Loucy (cell line): Measurements from ENCODE around the gene CD96.

ENCODE experiments used
- H2AFZ ChIP-seq: fragments of 200-600 bp; sonication (generic); 2 replicates; pipeline ENCODE4 v1.6.0; 2016; ENCODE audit warnings: antibody characterized with exemption, mild to moderate bottlenecking, low read length, moderate library complexity
- H3F3A ChIP-seq: fragments of 200-600 bp; 2 replicates; pipeline ENCODE4 v1.6.0; 2016; ENCODE audit warnings: antibody characterized with exemption, low read depth, mild to moderate bottlenecking
- H3K27me3 ChIP-seq: fragments of 200-600 bp; sonication (generic); 2 replicates; pipeline ENCODE4 v1.6.1; 2014; ENCODE audit warnings: low read length, mild to moderate bottlenecking; ENCODE audit not compliant: insufficient read depth, poor library complexity, severe bottlenecking
- H3K36me3 ChIP-seq: fragments of 200-600 bp; sonication (generic); 2 replicates; pipeline ENCODE4 v1.6.1; 2016; ENCODE audit warnings: low read length; ENCODE audit not compliant: insufficient read depth
- H3K4me1 ChIP-seq: fragments of 200-600 bp; sonication (generic); 2 replicates; pipeline ENCODE4 v1.5.1; 2014; ENCODE audit warnings: low read length, mild to moderate bottlenecking; ENCODE audit not compliant: insufficient read depth, poor library complexity, severe bottlenecking
- H3K4me2 ChIP-seq: fragments of 200-600 bp; sonication (generic); 2 replicates; pipeline ENCODE4 v1.6.0; 2014; ENCODE audit warnings: antibody characterized with exemption, low read length, low read depth, mild to moderate bottlenecking; ENCODE audit not compliant: poor library complexity, severe bottlenecking
- H3K4me3 ChIP-seq: fragments of 200-600 bp; sonication (generic); 2 replicates; pipeline ENCODE4 v1.5.1; 2014; ENCODE audit warnings: low read length, mild to moderate bottlenecking, mixed read lengths; ENCODE audit not compliant: poor library complexity, severe bottlenecking
- H3K79me2 ChIP-seq: fragments of 200-600 bp; sonication (generic); 2 replicates; pipeline ENCODE4 v1.6.1; 2014; ENCODE audit warnings: low read length; ENCODE audit not compliant: insufficient read depth
- H3K9ac ChIP-seq: fragments of 200-600 bp; sonication (generic); 2 replicates; pipeline ENCODE4 v1.6.0; 2014; ENCODE audit warnings: mild to moderate bottlenecking, low read depth, low read length, moderate library complexity; ENCODE audit not compliant: poor library complexity, severe bottlenecking
- H3K9me2 ChIP-seq: fragments of 200-600 bp; sonication (generic); replicated peaks from 2 replicates; pipeline ENCODE4 v1.6.1; 2016; ENCODE audit warnings: low read depth, low read length, mixed read lengths
- H3K9me3 ChIP-seq: fragments of 200-600 bp; sonication (generic); 2 replicates; pipeline ENCODE4 v1.6.1; 2014; ENCODE audit warnings: mild to moderate bottlenecking, antibody characterized with exemption, low read length, low read depth; ENCODE audit not compliant: insufficient read depth
- H4K20me1 ChIP-seq: fragments of 200-600 bp; sonication (generic); 2 replicates; pipeline ENCODE4 v1.6.0; 2014; ENCODE audit warnings: antibody characterized with exemption, low read length, mild to moderate bottlenecking; ENCODE audit not compliant: insufficient read depth, poor library complexity, severe bottlenecking
- EZH2phosphoT487 ChIP-seq: fragments of 200-600 bp; IDR thresholded peaks from 2 replicates; pipeline ENCODE4 v1.6.1; 2018; ENCODE audit warnings: antibody characterized with exemption, mild to moderate bottlenecking, moderate library complexity, borderline replicate concordance
- TF ChIP-seq, protein P1 (sequence below): fragments of 200-600 bp; sonication (generic); conservative IDR thresholded peaks from 2 replicates; pipeline ENCODE4 v1.5.1; 2014; ENCODE audit warnings: mild to moderate bottlenecking, antibody characterized with exemption, low read length

CD96 gene

DNA sequence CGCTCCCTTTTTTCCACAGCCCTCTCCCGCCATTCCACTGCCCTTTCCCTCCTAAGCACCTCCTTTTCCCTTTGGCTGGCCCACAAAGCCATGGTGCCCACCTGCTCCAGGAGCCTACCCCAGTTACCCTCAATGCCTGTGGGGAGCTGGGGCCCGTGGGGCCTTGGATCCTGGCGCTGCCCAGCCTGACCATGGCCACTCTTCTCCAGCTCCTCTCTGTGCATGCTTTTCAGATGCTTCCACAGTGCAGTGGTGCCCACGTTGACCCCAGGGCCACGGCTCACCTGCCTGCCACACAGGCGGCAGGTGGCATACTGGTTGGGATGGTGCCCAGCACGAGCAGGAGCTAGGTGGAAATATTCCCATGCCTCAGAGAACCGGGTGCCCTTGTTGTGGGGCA, 51.7 kb downstream of the CD96 start:
- Histone ChIP-seq H2AFZ (no peak overlapping the region), H3K4me1 (peaks cover 4% of the 10 kb centered on the region), H3K4me2 (no peak overlapping the region), H3K9ac (no peak overlapping the region), H3K9me2 (no peaks in the 10 kb centered on the region), H3K36me3 (peaks cover 11% of the 10 kb centered on the region; the same call in 1 of the 2 replicates), H3K27me3 (no peaks in the 10 kb centered on the region), H3F3A (no peaks in the 10 kb centered on the region), H3K4me3 (no peak overlapping the region), H3K9me3 (no peaks in the 10 kb centered on the region), H3K79me2 (no peaks in the 10 kb centered on the region), H4K20me1 (no peaks in the 10 kb centered on the region)
- TF ChIP-seq, protein P1, sequence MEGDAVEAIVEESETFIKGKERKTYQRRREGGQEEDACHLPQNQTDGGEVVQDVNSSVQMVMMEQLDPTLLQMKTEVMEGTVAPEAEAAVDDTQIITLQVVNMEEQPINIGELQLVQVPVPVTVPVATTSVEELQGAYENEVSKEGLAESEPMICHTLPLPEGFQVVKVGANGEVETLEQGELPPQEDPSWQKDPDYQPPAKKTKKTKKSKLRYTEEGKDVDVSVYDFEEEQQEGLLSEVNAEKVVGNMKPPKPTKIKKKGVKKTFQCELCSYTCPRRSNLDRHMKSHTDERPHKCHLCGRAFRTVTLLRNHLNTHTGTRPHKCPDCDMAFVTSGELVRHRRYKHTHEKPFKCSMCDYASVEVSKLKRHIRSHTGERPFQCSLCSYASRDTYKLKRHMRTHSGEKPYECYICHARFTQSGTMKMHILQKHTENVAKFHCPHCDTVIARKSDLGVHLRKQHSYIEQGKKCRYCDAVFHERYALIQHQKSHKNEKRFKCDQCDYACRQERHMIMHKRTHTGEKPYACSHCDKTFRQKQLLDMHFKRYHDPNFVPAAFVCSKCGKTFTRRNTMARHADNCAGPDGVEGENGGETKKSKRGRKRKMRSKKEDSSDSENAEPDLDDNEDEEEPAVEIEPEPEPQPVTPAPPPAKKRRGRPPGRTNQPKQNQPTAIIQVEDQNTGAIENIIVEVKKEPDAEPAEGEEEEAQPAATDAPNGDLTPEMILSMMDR, result no peak
- no peak for TF ChIP-seq EZH2phosphoT487

DNA sequence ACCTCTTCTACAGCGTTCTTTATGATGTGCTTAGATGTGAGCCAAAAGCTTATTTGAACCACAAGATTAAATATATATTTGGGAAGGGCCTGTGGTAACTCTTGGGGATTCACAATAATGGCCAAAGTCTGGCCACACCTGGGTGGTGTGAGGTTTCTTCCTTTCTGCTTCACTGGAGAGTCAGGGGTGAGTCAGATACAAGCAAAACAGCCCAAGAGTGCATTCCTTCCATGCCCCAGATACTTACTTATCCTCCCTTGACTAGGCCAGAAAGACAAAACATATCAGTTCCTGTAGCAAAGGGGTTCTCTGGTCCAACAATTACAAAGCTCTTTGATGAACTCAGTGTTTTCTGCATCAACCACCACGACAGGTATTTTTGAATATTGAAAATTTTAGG, 52.2 kb downstream of the CD96 start:
- TF ChIP-seq, protein P1, result no peak
- no peak for TF ChIP-seq EZH2phosphoT487
- Histone ChIP-seq H3K9me2 (no peaks in the 10 kb centered on the region), H4K20me1 (no peaks in the 10 kb centered on the region), H3K27me3 (no peaks in the 10 kb centered on the region), H3K9me3 (no peaks in the 10 kb centered on the region), H2AFZ (no peak overlapping the region), H3K79me2 (no peaks in the 10 kb centered on the region), H3F3A (no peaks in the 10 kb centered on the region), H3K4me3 (no peak overlapping the region), H3K9ac (no peak overlapping the region), H3K4me2 (no peak overlapping the region), H3K36me3 (peaks cover 10% of the 10 kb centered on the region; the same call in 1 of the 2 replicates), H3K4me1 (peaks cover 4% of the 10 kb centered on the region)

DNA sequence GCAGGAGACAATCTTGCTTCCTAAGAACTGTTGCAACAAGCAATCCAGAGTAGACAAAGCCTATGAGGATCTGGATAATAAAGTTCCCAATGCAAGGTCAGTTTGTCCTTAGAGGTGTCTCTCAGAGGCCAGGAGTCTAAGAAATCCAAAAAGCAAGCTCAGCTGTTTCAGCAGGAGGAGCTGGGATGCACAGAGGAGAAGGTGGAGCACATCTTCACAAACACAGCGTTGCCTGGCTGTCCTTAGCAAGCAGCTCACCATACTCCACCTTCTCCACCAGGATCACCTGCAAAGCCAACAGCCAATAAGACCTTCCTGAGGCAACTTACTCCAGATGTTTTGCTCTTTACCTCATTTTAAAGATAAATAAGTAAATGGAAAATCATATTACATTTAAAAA, 52.8 kb downstream of the CD96 start:
- Histone ChIP-seq H3K4me1 (peaks cover 4% of the 10 kb centered on the region), H2AFZ (no peak overlapping the region), H4K20me1 (no peaks in the 10 kb centered on the region), H3K27me3 (no peaks in the 10 kb centered on the region), H3K9ac (no peak overlapping the region), H3K36me3 (peaks cover 9% of the 10 kb centered on the region; the same call in 1 of the 2 replicates), H3K4me3 (no peak overlapping the region), H3K9me2 (no peaks in the 10 kb centered on the region), H3F3A (no peaks in the 10 kb centered on the region), H3K9me3 (no peaks in the 10 kb centered on the region), H3K79me2 (no peaks in the 10 kb centered on the region), H3K4me2 (no peak overlapping the region)
- TF ChIP-seq EZH2phosphoT487, result no peak
- TF ChIP-seq, protein P1, result no peak
